Kidney (tissue), 14 donors: ENCODE results near the gene PFDN4. TPM values are rescaled to one million over a fixed set of nuclear protein-coding genes. Genes with fewer than 3 reads are reported as not detected.

ENCODE experiments used
- DNase-seq, 5 donors: peaks; one replicate each; pipeline ENCODE4 v3.0.0-alpha.2; 2013 to 2020
- FAIRE-seq: peaks from 2 replicates; lab custom pipeline; 2012; peaks lifted over from hg19 to GRCh38; lab: Jason Lieb, UNC
- H3K27ac ChIP-seq, 2 donors: one replicate each; pipeline ENCODE4 v1.7.0; 2013; ENCODE audit warnings: low read depth in 2 of 2, low read length in 2 of 2, inconsistent platforms in 1 of 2
- H3K27me3 ChIP-seq: one replicate; pipeline ENCODE4 v1.7.1; 2013; ENCODE audit warnings: low read length, inconsistent platforms; ENCODE audit not compliant: control insufficient read depth, insufficient read depth
- H3K36me3 ChIP-seq, 3 donors: one replicate each; pipeline versions ENCODE4 v1.7.0 to v1.7.1; 2013; ENCODE audit warnings: low read length in 3 of 3, control low read depth in 1 of 3, inconsistent platforms in 1 of 3; ENCODE audit not compliant: insufficient read depth in 3 of 3, control insufficient read depth in 2 of 3
- H3K4me1 ChIP-seq, 3 donors: one replicate each; pipeline versions ENCODE4 v1.7.0 to v1.7.1; 2013; ENCODE audit warnings: low read length in 3 of 3, inconsistent platforms in 1 of 3, low read depth in 1 of 3; ENCODE audit not compliant: control insufficient read depth in 2 of 3, insufficient read depth in 2 of 3
- H3K4me3 ChIP-seq, 3 donors: one replicate each; pipeline versions ENCODE4 v1.7.0 to v1.8.1; 2013; ENCODE audit warnings: low read length in 3 of 3, control low read depth in 1 of 3, inconsistent platforms in 1 of 3
- H3K9ac ChIP-seq, 3 donors: one replicate each; pipeline versions ENCODE4 v1.7.0 to v1.7.1; 2013; ENCODE audit warnings: low read length in 3 of 3, control low read depth in 1 of 3, inconsistent platforms in 1 of 3
- H3K9me3 ChIP-seq, 3 donors: one replicate each; pipeline versions ENCODE4 v1.7.0 to v1.7.1; 2013; ENCODE audit warnings: low read length in 3 of 3, control low read depth in 1 of 3, inconsistent platforms in 1 of 3; ENCODE audit not compliant: control insufficient read depth in 2 of 3, insufficient read depth in 1 of 3
- CTCF ChIP-seq: IDR thresholded peaks from 3 replicates; pipeline ENCODE4 v1.5.1; 2012; ENCODE audit warnings: mild to moderate bottlenecking, moderate library complexity, borderline replicate concordance; ENCODE audit not compliant: insufficient read depth; ENCODE audit errors: extremely low read depth
- intact Hi-C: fragments of 100-400 bp; cut with DNase I; formaldehyde crosslinking; loops from one replicate; pipeline ENCODE4 v1.11.1; 2022
- polyA plus RNA-seq: library from polyadenylated mRNA; stranded (reverse); fragments of 350-450 nt; fragmentation: Illumina TruSeq; extraction: RNeasy Lipid Tissue Mini Kit (QIAGEN cat#74804); gene quantifications from one replicate; pipeline ENCODE4 v1.2.3, GENCODE V29; 2014; ENCODE audit warnings: low read depth, low replicate concordance; ENCODE audit not compliant: insufficient read depth
- total RNA-seq: library from RNA; stranded (reverse); fragmentation: NEBNext Ultra II Directional; extraction: Animal tissue kit (Norgen Biotek cat#: 25700); gene quantifications from one replicate; pipeline ENCODE4 v1.2.1, GENCODE V29; 2021
- donor health status: control.
- donor health status: control.
- donor health status: control.
- donor health status: control.
- donor health status: control.
- donor health status: DM: yes; HTN: yes; CAD: no.
- donor health status: Normal renal cell carcinoma (clear cell type).

PFDN4 gene
- total and polyA plus RNA-seq, 2 donors from 2014 or later, result 19.7 to 49.5 TPM

DNA sequence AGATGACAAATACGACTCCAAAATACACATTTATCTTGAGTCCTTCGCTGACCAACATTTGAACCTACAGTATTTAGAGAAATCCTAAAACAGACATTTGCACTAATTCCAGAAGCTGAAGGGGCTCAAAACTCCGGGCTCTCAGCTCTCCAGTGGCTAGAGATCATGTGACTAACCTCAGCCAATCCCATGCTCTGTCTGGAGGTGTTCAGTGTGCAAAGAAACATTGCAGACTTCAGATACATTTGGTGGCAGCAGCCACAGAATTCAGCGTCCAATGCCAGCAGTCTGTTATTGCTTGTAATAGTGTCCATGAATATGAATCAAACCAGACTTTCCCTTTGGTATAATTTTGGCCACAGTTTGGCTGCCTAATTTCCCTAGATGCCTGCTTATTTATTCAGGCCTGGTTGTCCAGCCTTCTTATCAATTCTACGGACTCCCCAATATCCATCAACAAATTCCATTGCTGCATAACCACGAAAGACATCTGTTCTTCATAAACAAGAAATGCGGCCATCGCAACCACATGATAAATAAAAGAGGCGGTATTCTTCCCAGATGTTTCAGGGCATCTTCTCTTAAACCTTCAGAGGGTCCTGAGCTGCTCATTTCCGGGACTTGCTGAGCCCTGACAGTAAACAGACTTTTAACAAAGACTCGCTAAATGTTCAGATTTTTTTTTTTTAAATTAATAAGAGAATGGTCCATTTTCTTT is 19.6 kb upstream of the PFDN4 start:
- FAIRE-seq, result no peak
- no peak for TF ChIP-seq CTCF
- Histone ChIP-seq H3K36me3 (no peaks in the 10 kb centered on the region), H3K4me3 (no peak overlapping the region), H3K27ac (no peak overlapping the region), H3K9me3 (no peaks in the 10 kb centered on the region), H3K9ac (no peak overlapping the region), H3K4me1 (no peaks in the 10 kb centered on the region), H3K27me3 (no peaks in the 10 kb centered on the region)
- DNase-seq, result no peak
- intact Hi-C loops, result no loop called here

DNA sequence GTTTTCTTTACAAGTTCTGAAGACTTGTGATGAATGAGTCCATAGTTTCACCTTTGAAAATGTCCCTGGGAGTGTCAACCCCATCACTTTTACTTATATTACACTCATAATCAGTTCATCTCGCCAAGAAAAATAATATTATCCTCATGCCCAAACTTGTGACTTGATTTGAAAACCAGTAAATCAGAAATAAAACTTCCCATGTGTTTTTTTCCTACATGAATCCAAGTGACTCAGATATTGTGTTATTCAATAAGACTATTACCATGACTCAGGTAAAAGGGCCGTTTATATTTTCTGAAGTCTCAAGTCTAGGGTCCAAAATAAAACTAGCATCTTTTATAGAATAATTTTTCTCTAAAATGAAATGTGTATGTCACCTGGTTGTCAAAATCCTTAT is 18.3 kb upstream of the PFDN4 start:
- peaks cover under 1 to 1% (median 1%) of the 10 kb centered on the region in 3 donors for H3K4me1 ChIP-seq
- TF ChIP-seq CTCF, result no peak
- no peaks in the 10 kb centered on the region for H3K36me3 ChIP-seq
- no peak overlapping the region for H3K9ac ChIP-seq
- no peak overlapping the region for H3K4me3 ChIP-seq
- intact Hi-C loops, result no loop called here
- no peak overlapping the region for H3K27ac ChIP-seq
- no peaks in the 10 kb centered on the region for H3K9me3 ChIP-seq
- no peak for FAIRE-seq
- no peaks in the 10 kb centered on the region for H3K27me3 ChIP-seq
- no peak for DNase-seq

DNA sequence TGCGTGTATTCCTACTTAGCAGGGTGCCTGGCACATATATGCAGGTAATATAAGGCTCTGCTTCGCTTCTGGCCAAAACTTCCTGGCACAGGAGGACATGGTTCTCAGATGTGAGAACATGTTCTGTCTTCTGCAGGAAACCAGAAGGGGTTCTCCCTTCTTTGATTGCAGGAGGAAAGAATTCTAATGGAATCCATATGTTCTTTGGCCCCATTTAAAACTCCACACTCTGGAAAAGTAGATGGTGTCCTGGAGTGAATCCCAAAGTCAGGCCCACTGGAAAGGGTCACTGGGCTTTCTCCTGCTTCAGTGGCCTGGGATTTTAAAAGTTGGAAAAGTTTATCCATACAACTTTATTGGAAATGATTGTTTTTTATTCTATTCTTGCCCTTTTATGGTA is 17.7 kb upstream of the PFDN4 start:
- no peak for DNase-seq
- no peaks in the 10 kb centered on the region for H3K9me3 ChIP-seq
- peaks cover 4 to 5% (median 5%) of the 10 kb centered on the region in 3 donors for H3K4me1 ChIP-seq
- no peaks in the 10 kb centered on the region for H3K27me3 ChIP-seq
- intact Hi-C loops, result no loop called here
- TF ChIP-seq CTCF, result no peak
- H3K4me3 ChIP-seq, result no peak overlapping the region
- no peak overlapping the region for H3K9ac ChIP-seq
- FAIRE-seq, result no peak
- H3K36me3 ChIP-seq, result no peaks in the 10 kb centered on the region
- no peak overlapping the region for H3K27ac ChIP-seq
